HG02884 (cell line): ENCODE data around the gene C22orf23.

Experiments
- ATAC-seq: cut with Tn5 transposase; IDR thresholded peaks from one replicate; pipeline ENCODE4 v1.9.1; 2021; ENCODE audit warnings: mild to moderate bottlenecking, moderate library complexity; ENCODE audit not compliant: unreplicated experiment

C22orf23 gene

GRCh38 chr22:37926771-37927636, 26.4 kb downstream of the C22orf23 start:
- ATAC-seq, result no peak

- no peak for ATAC-seq
Measured at GRCh38 chr22:37926358-37926757, 27.0 kb downstream of the C22orf23 start.

- no peak for ATAC-seq
Measured at GRCh38 chr22:37925767-37926166, 27.6 kb downstream of the C22orf23 start.

- no peak for ATAC-seq
Measured at GRCh38 chr22:37925330-37925729, 28.1 kb downstream of the C22orf23 start.

- no peak for ATAC-seq
Measured at GRCh38 chr22:37924386-37925065, 28.9 kb downstream of the C22orf23 start.

GRCh38 chr22:37923927-37924326, 29.5 kb downstream of the C22orf23 start:
- no peak for ATAC-seq

GRCh38 chr22:37922191-37922590, 31.2 kb downstream of the C22orf23 start:
- no peak for ATAC-seq

- ATAC-seq, result no peak
Measured at GRCh38 chr22:37920126-37920525, 33.3 kb downstream of the C22orf23 start.

- no peak for ATAC-seq
Measured at GRCh38 chr22:37918580-37919270, 34.7 kb downstream of the C22orf23 start.

- no peak for ATAC-seq
Measured at GRCh38 chr22:37917874-37918548, 35.4 kb downstream of the C22orf23 start.

GRCh38 chr22:37916311-37916710, 37.1 kb downstream of the C22orf23 start:
- no peak for ATAC-seq

GRCh38 chr22:37913233-37913721, 40.1 kb downstream of the C22orf23 start:
- ATAC-seq, result no peak

- no peak for ATAC-seq
Measured at GRCh38 chr22:37912171-37912570, 41.2 kb downstream of the C22orf23 start.

- no peak for ATAC-seq
Measured at GRCh38 chr22:37911697-37912096, 41.7 kb downstream of the C22orf23 start.

GRCh38 chr22:37910890-37911672, 42.3 kb downstream of the C22orf23 start:
- no peak for ATAC-seq

- ATAC-seq, result no peak
Measured at GRCh38 chr22:37909766-37910165, 43.6 kb downstream of the C22orf23 start.

GRCh38 chr22:37907036-37907954, 46.1 kb downstream of the C22orf23 start:
- ATAC-seq, result no peak

- ATAC-seq, result peak; percentile 23
Measured at GRCh38 chr22:37906364-37907008, 46.9 kb downstream of the C22orf23 start.
